GM12865 (cell line): Measurements from ENCODE around the gene MMP2.

ENCODE experiments used
- DNase-seq: peaks from one replicate; pipeline ENCODE4 v3.0.0; 2010; ENCODE audit warnings: low read depth
- H3K4me3 ChIP-seq: 2 replicates; pipeline ENCODE4 v1.5.1; 2011; ENCODE audit warnings: mild to moderate bottlenecking, low read depth, low read length, control low read depth
- TF ChIP-seq, protein P1 (sequence below): IDR thresholded peaks from 2 replicates; pipeline ENCODE4 v1.5.1; 2011; ENCODE audit warnings: low read length, control low read depth, low read depth, inconsistent platforms; ENCODE audit not compliant: insufficient read depth; ENCODE audit errors: missing control alignments

The MMP2 gene

DNA sequence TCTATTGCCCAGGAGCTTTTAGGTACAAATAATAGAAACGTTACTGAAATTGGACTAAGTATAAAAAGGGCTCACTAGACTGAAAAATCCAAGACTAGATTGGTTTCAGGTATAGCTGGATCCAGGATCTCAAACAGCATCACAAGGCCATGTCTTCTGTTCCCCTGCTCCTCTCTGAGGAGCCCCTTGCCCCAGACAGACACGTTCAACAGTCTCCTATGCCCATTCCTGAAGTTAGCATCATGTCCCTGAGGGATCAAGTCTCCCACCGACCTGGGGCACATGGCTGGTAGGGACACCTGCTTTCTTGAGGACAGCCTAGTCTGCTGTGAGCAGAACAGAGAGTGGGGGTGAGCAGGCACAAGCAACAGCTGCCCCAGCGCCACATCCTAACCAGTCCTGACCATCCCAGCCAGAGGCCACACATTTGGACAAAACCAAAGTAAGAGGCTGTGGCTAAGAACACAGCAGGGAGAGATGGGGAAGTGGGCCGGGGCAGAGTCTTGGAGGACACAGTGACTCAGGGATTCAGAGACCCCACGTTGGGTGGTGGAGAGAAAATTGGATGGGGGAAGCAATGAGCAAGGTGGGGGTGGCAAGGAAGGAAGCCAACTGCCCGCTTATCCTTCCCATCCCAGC, 10.5 kb upstream of the MMP2 start:
- no peak for DNase-seq
- no peak overlapping the region for H3K4me3 ChIP-seq
- TF ChIP-seq, protein P1, sequence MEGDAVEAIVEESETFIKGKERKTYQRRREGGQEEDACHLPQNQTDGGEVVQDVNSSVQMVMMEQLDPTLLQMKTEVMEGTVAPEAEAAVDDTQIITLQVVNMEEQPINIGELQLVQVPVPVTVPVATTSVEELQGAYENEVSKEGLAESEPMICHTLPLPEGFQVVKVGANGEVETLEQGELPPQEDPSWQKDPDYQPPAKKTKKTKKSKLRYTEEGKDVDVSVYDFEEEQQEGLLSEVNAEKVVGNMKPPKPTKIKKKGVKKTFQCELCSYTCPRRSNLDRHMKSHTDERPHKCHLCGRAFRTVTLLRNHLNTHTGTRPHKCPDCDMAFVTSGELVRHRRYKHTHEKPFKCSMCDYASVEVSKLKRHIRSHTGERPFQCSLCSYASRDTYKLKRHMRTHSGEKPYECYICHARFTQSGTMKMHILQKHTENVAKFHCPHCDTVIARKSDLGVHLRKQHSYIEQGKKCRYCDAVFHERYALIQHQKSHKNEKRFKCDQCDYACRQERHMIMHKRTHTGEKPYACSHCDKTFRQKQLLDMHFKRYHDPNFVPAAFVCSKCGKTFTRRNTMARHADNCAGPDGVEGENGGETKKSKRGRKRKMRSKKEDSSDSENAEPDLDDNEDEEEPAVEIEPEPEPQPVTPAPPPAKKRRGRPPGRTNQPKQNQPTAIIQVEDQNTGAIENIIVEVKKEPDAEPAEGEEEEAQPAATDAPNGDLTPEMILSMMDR = no peak

DNA sequence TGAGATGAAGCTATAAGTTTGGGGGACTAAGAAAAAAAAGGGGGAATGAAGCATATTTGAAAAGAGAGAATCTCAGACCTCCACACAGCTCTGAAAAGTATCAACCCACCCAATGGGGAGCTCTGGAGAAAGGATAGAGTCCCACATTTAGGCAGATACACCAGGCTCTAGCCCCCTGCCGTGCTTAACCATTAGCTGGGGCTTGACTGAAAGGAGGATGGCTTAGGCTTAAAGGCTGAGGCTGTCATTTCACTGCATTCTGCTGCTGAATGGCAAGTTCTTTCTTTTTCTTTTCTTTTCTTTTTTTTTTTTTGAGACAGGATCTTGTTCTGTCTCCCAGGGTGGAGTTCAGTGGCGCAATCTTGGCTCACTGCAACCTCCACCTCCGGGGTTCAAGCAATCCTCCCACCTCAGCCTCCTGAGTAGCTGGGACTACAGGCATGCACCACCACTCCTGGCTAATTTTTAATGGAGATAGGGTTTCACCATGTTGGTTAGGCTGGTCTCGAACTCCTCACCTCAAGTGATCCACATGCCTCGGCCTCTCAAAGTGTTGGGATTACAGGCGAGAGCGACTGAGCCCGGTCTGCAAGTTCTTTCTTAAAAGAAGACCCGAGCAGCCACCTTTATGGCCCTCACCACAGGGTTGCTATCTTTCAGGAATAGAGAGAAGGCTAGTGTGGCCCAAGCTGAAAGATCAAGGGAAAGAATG, 9.0 kb upstream of the MMP2 start:
- TF ChIP-seq, protein P1 = no peak
- no peak overlapping the region for H3K4me3 ChIP-seq
- DNase-seq = no peak

DNA sequence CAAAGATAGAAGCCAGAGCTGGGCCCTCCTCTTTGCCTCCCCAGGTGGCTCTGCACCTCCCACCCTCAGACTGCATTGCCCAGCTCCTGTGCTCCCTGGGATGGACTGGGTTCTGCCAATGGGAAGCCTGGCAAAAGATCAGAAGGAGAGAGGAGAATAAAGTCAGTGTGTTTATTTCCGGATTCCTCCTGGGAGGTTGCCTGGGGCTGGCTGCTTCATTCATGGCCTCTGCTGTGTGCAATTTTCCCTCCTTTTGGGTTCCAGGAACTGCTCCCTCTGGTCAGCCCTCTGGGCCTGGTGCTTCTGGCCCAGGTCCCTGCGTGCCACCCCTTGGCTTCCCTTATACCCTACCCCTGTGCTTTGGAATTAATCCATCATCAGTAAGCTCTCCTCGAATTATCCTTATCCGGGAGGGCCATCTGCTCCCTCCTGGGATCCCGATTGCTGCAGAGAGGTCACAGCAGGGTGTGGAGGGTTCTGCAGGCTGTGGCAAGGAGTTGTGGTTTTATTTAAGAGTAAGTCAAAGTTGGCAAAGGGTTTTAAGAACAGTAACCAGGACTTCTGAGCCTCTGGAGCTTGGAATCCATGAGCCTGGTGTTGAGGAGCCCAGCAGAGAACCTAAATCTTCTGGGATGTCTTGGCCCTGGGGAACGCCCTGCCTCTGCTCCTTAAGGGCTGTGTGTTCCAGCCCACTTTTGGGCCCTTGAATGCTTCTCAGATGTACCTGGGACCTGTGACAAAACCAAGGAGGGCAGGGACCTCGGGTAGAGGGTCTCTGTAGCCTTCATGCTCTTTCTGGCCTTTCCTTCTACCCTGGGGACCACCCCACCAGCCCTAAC, 8.2 kb upstream of the MMP2 start:
- no peak overlapping the region for H3K4me3 ChIP-seq
- DNase-seq = no peak
- TF ChIP-seq, protein P1 = no peak

DNA sequence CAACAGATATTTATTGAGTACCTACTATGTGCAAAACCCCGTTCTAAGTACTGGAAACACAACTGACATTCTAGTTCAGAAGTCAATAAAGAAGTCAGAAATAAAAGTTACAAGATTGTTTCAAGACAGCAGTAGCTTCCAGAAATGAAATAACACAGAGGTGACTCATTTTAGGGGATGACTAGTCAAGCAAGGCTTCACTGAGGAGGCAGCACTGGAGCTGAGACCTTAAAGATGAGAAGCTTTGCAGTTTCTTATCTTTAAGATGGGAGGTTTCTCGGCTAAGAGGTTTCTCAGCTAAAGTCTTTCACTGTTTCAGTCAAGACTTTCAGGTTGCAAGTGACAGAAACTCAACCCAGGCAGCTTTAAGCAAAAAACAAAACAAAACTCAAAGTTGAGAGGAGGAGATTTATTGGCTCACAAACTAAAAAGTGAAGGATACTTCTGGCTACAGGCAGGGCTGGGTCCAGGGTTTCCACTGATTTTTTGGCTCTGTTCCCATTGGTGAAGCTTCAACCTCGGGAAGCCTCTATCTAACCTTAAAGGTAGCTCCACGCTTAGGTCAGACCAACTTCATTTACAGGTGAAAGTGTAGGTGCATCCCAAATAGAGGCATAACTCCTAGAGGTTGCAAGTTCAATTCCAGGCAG, 7.4 kb upstream of the MMP2 start:
- TF ChIP-seq, protein P1 = no peak
- no peak overlapping the region for H3K4me3 ChIP-seq
- peak; percentile 52 for DNase-seq

DNA sequence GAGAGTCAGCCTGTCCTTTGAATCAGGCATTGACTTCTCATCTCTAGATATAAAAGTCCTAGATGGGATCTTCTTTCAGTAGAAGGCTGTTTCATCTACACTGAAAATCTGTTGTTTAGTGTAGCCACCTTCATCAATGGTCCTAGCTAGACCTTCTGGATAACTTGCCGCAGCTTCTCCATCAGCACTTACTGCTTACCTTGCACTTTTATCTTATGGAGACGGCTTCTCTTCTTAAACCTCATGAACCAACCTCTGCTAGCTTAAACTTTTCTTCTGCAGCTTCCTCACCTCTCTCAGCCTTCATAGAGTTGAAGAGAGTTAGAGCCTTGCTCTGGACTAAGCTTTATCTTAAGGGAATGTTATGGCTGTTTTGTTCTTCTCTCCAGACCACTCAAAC, 5.4 kb upstream of the MMP2 start:
- TF ChIP-seq, protein P1 = no peak
- DNase-seq = no peak
- H3K4me3 ChIP-seq = no peak overlapping the region

DNA sequence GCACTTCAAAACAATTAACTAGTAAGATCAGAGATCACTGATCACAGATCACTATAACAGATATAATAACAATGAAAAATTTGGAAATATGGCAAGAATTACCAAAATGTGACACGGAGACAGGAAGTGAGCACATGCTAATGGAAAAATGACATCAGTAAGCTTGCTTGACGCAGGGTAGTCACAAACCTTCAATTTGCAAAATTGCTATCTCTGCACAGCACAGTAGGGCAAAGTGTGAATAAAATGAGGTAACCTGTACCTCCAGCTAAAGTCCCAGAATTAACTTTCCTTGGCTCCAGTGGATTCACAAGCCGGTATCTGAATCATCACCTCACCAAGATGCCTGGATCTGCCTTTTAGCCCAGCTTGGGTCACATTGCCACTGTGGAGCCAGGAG, 4.2 kb upstream of the MMP2 start:
- DNase-seq = no peak
- no peak overlapping the region for H3K4me3 ChIP-seq
- TF ChIP-seq, protein P1 = no peak
